DND-41 (cell line): Measurements from ENCODE around the gene BASP1.
"Not testable (repeated sequence)": the region's sequence is repeated elsewhere in the genome, so short reads cannot be mapped to it uniquely, and the experiment has no call there.

Source experiments
- CTCF ChIP-seq: IDR thresholded peaks from 2 replicates; pipeline ENCODE4 v1.5.1; 2012; ENCODE audit warnings: borderline replicate concordance, low read length, moderate library complexity, mild to moderate bottlenecking; ENCODE audit not compliant: poor library complexity, severe bottlenecking; ENCODE audit errors: extremely low read depth
- EZH2 ChIP-seq: IDR thresholded peaks from 3 replicates; pipeline ENCODE4 v1.6.1; 2012; ENCODE audit warnings: borderline replicate concordance, low read depth, mild to moderate bottlenecking, moderate library complexity, low read length, inconsistent platforms; ENCODE audit not compliant: severe bottlenecking

GRCh38 chr5:17249841-17250240, 32.4 kb downstream of the BASP1 start:
- TF ChIP-seq EZH2, CTCF: not testable (repeated sequence)
